Adrenal gland (tissue), 12 donors: Measurements from ENCODE around the gene TRAFD1. TPM values are rescaled to one million over a fixed set of nuclear protein-coding genes. Genes with fewer than 3 reads are reported as not detected.
A peak's percentile ranks its signal among the peaks of the same experiment; 100 is the strongest.

Experiments used
- DNase-seq, 7 donors: peaks; one replicate each; pipeline ENCODE4 v3.0.0-alpha.2; 2019 to 2020
- H3K27ac ChIP-seq, 5 donors: fragments of 200-600 bp; sonication (generic) in 4 of 5; 1 replicate in 3 of 5; 2 replicates in 2 of 5; pipeline versions ENCODE4 v1.5.1 to v1.8.0; 2016 to 2020; ENCODE audit warnings: mild to moderate bottlenecking in 1 of 5
- H3K27me3 ChIP-seq: fragments of 200-600 bp; 2 replicates; pipeline ENCODE4 v1.8.0; 2021
- H3K36me3 ChIP-seq, 2 donors: fragments of 200-600 bp; replicated peaks in 1 of 2; 1 replicate in 1 of 2; 2 replicates in 1 of 2; pipeline versions ENCODE4 v1.5.1 to v1.8.0; 2018 to 2022
- H3K4me1 ChIP-seq, 2 donors: fragments of 200-600 bp; replicated peaks in 1 of 2; 1 replicate in 1 of 2; 2 replicates in 1 of 2; pipeline versions ENCODE4 v1.5.1 to v1.8.0; 2018 to 2021
- H3K4me3 ChIP-seq, 4 donors: fragments of 200-600 bp; sonication (generic) in 3 of 4; one replicate each; pipeline ENCODE4 v1.5.1; 2016 to 2018
- H3K9me3 ChIP-seq, 3 donors: fragments of 200-600 bp; sonication (generic) in 1 of 3; replicated peaks in 1 of 3; 1 replicate in 2 of 3; 2 replicates in 1 of 3; pipeline versions ENCODE4 v1.5.1 to v1.8.0; 2016 to 2021
- CTCF ChIP-seq, 6 experiments: fragments of 450-650 bp in 4 of 6; fragments of 200-600 bp in 2 of 6; sonication (generic) in 1 of 6; IDR thresholded peaks; 1 replicate in 5 of 6; 2 replicates in 1 of 6; pipeline versions ENCODE4 v1.5.1 to v1.8.0; 2016 to 2021; ENCODE audit warnings: antibody characterized with exemption in 6 of 6, mild to moderate bottlenecking in 2 of 6, moderate library complexity in 1 of 6
- POLR2A ChIP-seq, 2 donors: fragments of 450-650 bp; IDR thresholded peaks; one replicate each; pipeline ENCODE4 v1.6.1; 2017; ENCODE audit warnings: antibody characterized with exemption in 2 of 2, mild to moderate bottlenecking in 2 of 2, moderate library complexity in 1 of 2
- WGBS, 4 donors: extraction: QIAGEN DNeasy Blood & Tissue Kit in 2 of 4; methylation state at CpG; one replicate each; pipeline versions ENCODE4 v1.1.5 to v1.1.7; 2013 to 2017; 5-methylcytosine and 5-hydroxymethylcytosine counted together
- intact Hi-C, 2 donors: fragments of 100-400 bp; cut with DNase I; formaldehyde crosslinking; loops; one replicate each; pipeline versions ENCODE4 v1.14.1 to v1.15.0; 2022 to 2023
- polyA plus RNA-seq, 3 donors: library from polyadenylated mRNA; stranded (reverse); fragments of 200-250 nt in 2 of 3; fragments of 350-450 nt in 1 of 3; fragmentation: Illumina TruSeq in 1 of 3; extraction: RNeasy Lipid Tissue Mini Kit (QIAGEN cat#74804) in 1 of 3; gene quantifications; one replicate each; pipeline ENCODE4 v1.2.3, GENCODE V29; 2013 to 2014
- total RNA-seq, 9 donors: library from RNA; depleted of rRNA in 4 of 9; stranded (reverse); fragments of >200 nt in 4 of 9; fragments of 120-200 nt in 1 of 9; fragmentation: NEBNext Ultra II Directional in 1 of 9; extraction: Animal tissue kit (Norgen Biotek cat#: 25700) in 1 of 9; gene quantifications; one replicate each; pipeline versions ENCODE4 v1.1.0 to v1.2.4, GENCODE V29; 2013 to 2023
- donor health status: healthy with polysubstance abuse.
- donor health status: Bipolar disorder and iron deficiency.
- donor health status: DM: yes; HTN: yes; CAD: no.
- donor health status: DM: no; HTN: no; CAD: no.
- donor health status: DM: no; HTN: no; CAD: no.
- donor health status: DM: yes; HTN: yes; CAD: no.

Gene TRAFD1
- total and polyA plus RNA-seq, 12 donors = 11.4 to 45.9 (median 28.3) TPM

DNA sequence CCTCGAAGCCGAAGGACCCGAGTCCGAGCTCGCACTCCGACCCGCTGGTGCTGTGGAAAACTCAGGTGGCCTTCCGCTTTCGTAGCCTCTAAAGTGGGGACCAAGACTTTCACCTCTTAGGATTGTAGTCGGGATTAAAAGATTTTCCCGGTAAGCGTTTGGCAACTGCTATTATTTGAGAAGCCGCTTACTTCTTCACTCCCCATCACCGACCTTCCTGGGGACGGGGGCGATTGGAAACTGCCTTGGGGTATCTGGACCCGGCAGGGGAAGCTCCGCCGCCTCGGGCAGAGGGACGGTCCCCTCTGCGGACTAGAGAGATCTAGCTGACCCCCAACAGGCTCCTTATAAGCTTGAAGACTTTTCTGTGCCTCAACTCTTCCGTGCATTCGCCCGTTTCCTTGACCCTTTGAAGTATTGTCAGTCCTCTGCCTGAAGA lies 659 bp downstream of the TRAFD1 start:
- 1 to 3% (median 2%) methylated on average over 15 to 25 of the region's 25 CpGs for WGBS, 4 donors
- H3K27me3 ChIP-seq = no peaks in the 10 kb centered on the region
- peak overlapping the region in 4 of 5 donors; percentile 89 to 94 (median 90) for H3K27ac ChIP-seq
- DNase-seq = peak in 1 of 7 donors; percentile 26
- H3K4me3 ChIP-seq = peak overlapping the region; percentile 74 to 100 (median 83)
- H3K4me1 ChIP-seq = peaks cover 29 to 60% of the 10 kb centered on the region in 2 donors
- H3K36me3 ChIP-seq = no peaks in the 10 kb centered on the region
- no peak for TF ChIP-seq POLR2A (IDR thresholded peaks at IDR 0.05)
- TF ChIP-seq CTCF (IDR thresholded peaks at IDR 0.05) = no peak
- intact Hi-C loops = no loop called here
- no peaks in the 10 kb centered on the region for H3K9me3 ChIP-seq

DNA sequence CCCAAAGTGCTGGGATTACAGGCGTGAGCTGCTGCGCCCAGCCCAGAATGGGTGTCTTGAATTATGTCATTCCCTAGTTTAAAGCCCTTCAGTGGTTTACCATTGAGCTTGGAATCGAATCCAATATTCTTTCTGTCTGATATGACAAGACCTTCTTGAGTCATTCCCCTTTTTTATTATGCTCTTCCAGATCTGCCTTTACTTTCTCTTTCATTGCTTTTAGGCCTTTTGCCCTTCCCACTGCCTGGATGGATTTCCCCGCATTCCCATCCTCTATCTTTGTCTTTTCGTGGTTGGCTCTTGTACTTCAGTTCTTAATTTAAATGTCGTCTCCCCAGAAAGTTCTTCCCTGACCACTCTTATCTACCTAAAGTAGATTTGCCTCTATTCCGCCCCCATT lies 1.6 kb downstream of the TRAFD1 start:
- 85 to 89% (median 86%) methylated on average over 7 of the region's 7 CpGs for WGBS, 4 donors
- Histone ChIP-seq H3K36me3 (no peaks in the 10 kb centered on the region), H3K4me1 (peaks cover 28 to 62% of the 10 kb centered on the region in 2 donors), H3K27me3 (no peaks in the 10 kb centered on the region), H3K27ac (no peak overlapping the region), H3K4me3 (peak overlapping the region in 1 of 4 donors; percentile 89), H3K9me3 (no peaks in the 10 kb centered on the region)
- intact Hi-C loops = no loop called here
- DNase-seq = no peak
- no peak for TF ChIP-seq POLR2A (IDR thresholded peaks at IDR 0.05)
- TF ChIP-seq CTCF (IDR thresholded peaks at IDR 0.05) = no peak

DNA sequence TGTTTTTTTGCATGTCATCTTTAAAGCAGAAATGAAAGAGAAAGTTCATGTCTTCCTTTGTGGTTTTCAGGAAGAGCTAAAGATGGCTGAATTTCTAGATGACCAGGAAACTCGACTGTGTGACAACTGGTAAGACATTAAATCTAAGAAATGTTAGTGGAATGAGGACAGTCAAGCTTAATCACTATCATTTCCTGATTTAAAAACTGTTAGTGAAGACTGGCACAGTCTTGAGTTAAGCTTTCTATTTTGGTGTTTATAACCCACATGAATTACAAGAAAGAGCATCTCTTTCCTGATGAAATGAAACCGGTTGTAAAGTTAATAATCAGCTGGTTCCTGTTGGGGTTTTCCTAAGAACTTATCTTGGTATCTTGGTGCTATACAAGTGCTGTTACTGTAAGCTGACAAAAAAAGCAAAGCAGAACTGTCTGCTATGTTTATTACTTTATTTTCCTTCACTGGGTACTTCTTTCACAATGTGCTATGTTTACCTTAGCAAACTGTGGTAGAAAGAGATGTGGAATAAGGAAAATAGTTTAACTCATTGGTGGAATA lies 5.2 kb downstream of the TRAFD1 start:
- Histone ChIP-seq H3K4me1 (peaks cover 26 to 55% of the 10 kb centered on the region in 2 donors), H3K4me3 (peak overlapping the region in 1 of 4 donors; percentile 27), H3K27ac (peak overlapping the region; percentile 14 to 63 (median 55)), H3K36me3 (peaks cover 0 to 11% of the 10 kb centered on the region in 2 donors), H3K27me3 (no peaks in the 10 kb centered on the region), H3K9me3 (no peaks in the 10 kb centered on the region)
- WGBS, 4 donors = 31 to 41% (median 35%) methylated on average over 2 of the region's 2 CpGs
- DNase-seq = no peak
- no peak for TF ChIP-seq POLR2A (IDR thresholded peaks at IDR 0.05)
- TF ChIP-seq CTCF (IDR thresholded peaks at IDR 0.05) = no peak
- intact Hi-C loops = no loop called here

DNA sequence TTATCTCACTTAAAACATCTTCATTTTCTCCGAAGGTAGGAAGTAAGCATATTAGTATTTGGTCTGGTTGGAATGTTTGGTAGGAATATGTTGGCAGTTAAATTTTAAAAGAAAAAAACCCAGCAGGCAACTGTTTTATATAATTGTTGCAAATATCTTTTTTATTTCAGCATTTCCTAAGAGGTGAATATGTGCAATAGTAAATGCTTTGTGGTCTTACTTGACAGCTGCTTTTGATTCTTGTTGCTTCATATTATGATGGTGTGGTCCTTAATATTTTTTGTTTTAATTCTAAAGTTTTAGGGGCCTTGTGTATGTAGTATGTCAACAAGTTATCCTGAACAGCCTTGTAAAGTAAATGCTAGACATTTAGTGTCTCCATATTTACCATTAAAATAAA lies 6.3 kb downstream of the TRAFD1 start:
- no peaks in the 10 kb centered on the region for H3K9me3 ChIP-seq
- peaks cover 20 to 48% of the 10 kb centered on the region in 2 donors for H3K4me1 ChIP-seq
- peaks cover 0 to 22% of the 10 kb centered on the region in 2 donors for H3K36me3 ChIP-seq
- H3K27me3 ChIP-seq = no peaks in the 10 kb centered on the region
- no peak overlapping the region for H3K4me3 ChIP-seq
- intact Hi-C loops = no loop called here
- TF ChIP-seq CTCF (IDR thresholded peaks at IDR 0.05) (no peak), POLR2A (IDR thresholded peaks at IDR 0.05) (no peak)
- H3K27ac ChIP-seq = no peak overlapping the region
- 61 to 88% (median 72%) methylated on average over 1 of the region's 1 CpG for WGBS, 4 donors
- no peak for DNase-seq
